SU-DHL-6 (cell line): ENCODE results near the gene COX6B2.

ENCODE experiments used
- H2AFZ ChIP-seq: fragments of 200-600 bp; sonication (generic); 2 replicates; pipeline ENCODE4 v1.6.1; 2014; ENCODE audit warnings: low read depth, mild to moderate bottlenecking, moderate library complexity, mixed read lengths, antibody characterized with exemption, low read length; ENCODE audit not compliant: severe bottlenecking
- H3F3A ChIP-seq: fragments of 200-600 bp; shearing (Covaris generic); 2 replicates; pipeline ENCODE4 v1.6.0; 2016; ENCODE audit warnings: antibody characterized with exemption, mild to moderate bottlenecking; ENCODE audit not compliant: insufficient read depth
- H3K27ac ChIP-seq: fragments of 200-600 bp; sonication (generic); 2 replicates; pipeline ENCODE4 v1.5.1; 2016; ENCODE audit warnings: low read depth, mild to moderate bottlenecking, low read length, moderate library complexity, mixed read lengths
- H3K27me3 ChIP-seq: fragments of 200-600 bp; sonication (generic), shearing (Covaris generic); 2 replicates; pipeline ENCODE4 v1.6.0; 2014; ENCODE audit warnings: mild to moderate bottlenecking, low read length
- H3K36me3 ChIP-seq: fragments of 200-600 bp; sonication (generic); 2 replicates; pipeline ENCODE4 v1.6.1; 2014; ENCODE audit warnings: mild to moderate bottlenecking, low read length, mixed read lengths
- H3K4me2 ChIP-seq: fragments of 300-600, 200-600 bp; shearing (Covaris generic), sonication (generic); 2 replicates; pipeline ENCODE4 v1.6.0; 2014; ENCODE audit warnings: low read length, low read depth, mild to moderate bottlenecking; ENCODE audit not compliant: poor library complexity, severe bottlenecking
- H3K4me3 ChIP-seq: fragments of 200-600 bp; sonication (generic); 2 replicates; pipeline ENCODE4 v1.5.1; 2014; ENCODE audit warnings: antibody characterized with exemption, low read length, mild to moderate bottlenecking, mixed read lengths; ENCODE audit not compliant: insufficient read depth, poor library complexity, severe bottlenecking
- H3K79me2 ChIP-seq: fragments of 200-600 bp; sonication (generic); 2 replicates; pipeline ENCODE4 v1.6.1; 2014; ENCODE audit warnings: mild to moderate bottlenecking, low read length, moderate library complexity; ENCODE audit not compliant: insufficient read depth
- H3K9ac ChIP-seq: fragments of 200-600 bp; sonication (generic); 2 replicates; pipeline ENCODE4 v1.7.0; 2014; ENCODE audit warnings: mild to moderate bottlenecking, low read length
- H3K9me2 ChIP-seq: fragments of 200-600 bp; sonication (generic); replicated peaks from 2 replicates; pipeline ENCODE4 v1.6.1; 2014; ENCODE audit warnings: low read length; ENCODE audit not compliant: insufficient read depth
- H3K9me3 ChIP-seq: fragments of 200-600 bp; sonication (generic); 2 replicates; pipeline ENCODE4 v1.6.1; 2014; ENCODE audit warnings: low read length, mixed read lengths; ENCODE audit not compliant: insufficient read depth
- H4K20me1 ChIP-seq: fragments of 200-600 bp; sonication (generic); 2 replicates; pipeline ENCODE4 v1.6.1; 2014; ENCODE audit warnings: low read depth, mild to moderate bottlenecking, antibody characterized with exemption, low read length, moderate library complexity, mixed read lengths
- CTCF ChIP-seq: fragments of 200-600 bp; sonication (generic); IDR thresholded peaks from one replicate; pipeline ENCODE4 v1.5.1; 2017; ENCODE audit warnings: antibody characterized with exemption, mild to moderate bottlenecking, low read length, moderate library complexity; ENCODE audit not compliant: insufficient read depth, poor library complexity, severe bottlenecking
- EZH2phosphoT487 ChIP-seq: fragments of 200-600 bp; sonication (generic), shearing (Covaris generic); conservative IDR thresholded peaks from 2 replicates; pipeline ENCODE4 v1.6.1; 2018; ENCODE audit warnings: mild to moderate bottlenecking, antibody characterized with exemption, low read length, moderate library complexity, mixed read lengths

COX6B2 gene

GRCh38 chr19:55353356-55353802, 1.1 kb downstream of the COX6B2 start:
- Histone ChIP-seq H3K9me2 (no peaks in the 10 kb centered on the region), H3K9ac (0 out of 2 replicates have a peak overlapping the region, but pooled peaks have one; percentile 4), H3K27ac (no peak overlapping the region), H3F3A (no peaks in the 10 kb centered on the region), H3K4me2 (peak overlapping the region; percentile 39), H4K20me1 (no peaks in the 10 kb centered on the region), H3K9me3 (no peaks in the 10 kb centered on the region), H3K36me3 (no peaks in the 10 kb centered on the region), H3K79me2 (no peaks in the 10 kb centered on the region), H2AFZ (no peak overlapping the region), H3K4me3 (peak overlapping the region; percentile 7), H3K27me3 (no peaks in the 10 kb centered on the region)
- TF ChIP-seq CTCF: no peak
- TF ChIP-seq EZH2phosphoT487: no peak

- Histone ChIP-seq H3K9me3 (no peaks in the 10 kb centered on the region), H3K27ac (no peak overlapping the region), H3K4me2 (no peak overlapping the region), H3K36me3 (no peaks in the 10 kb centered on the region), H2AFZ (no peak overlapping the region), H3K79me2 (no peaks in the 10 kb centered on the region), H3F3A (no peaks in the 10 kb centered on the region), H3K9ac (no peak overlapping the region), H3K27me3 (no peaks in the 10 kb centered on the region), H3K4me3 (no peak overlapping the region), H4K20me1 (no peaks in the 10 kb centered on the region), H3K9me2 (no peaks in the 10 kb centered on the region)
- TF ChIP-seq EZH2phosphoT487 (no peak), CTCF (no peak)
Observed at GRCh38 chr19:55352549-55353145, 1.9 kb downstream of the COX6B2 start.

GRCh38 chr19:55352040-55352439, 2.5 kb downstream of the COX6B2 start:
- H3F3A ChIP-seq: no peaks in the 10 kb centered on the region
- H3K36me3 ChIP-seq: no peaks in the 10 kb centered on the region
- no peaks in the 10 kb centered on the region for H3K9me3 ChIP-seq
- H3K9me2 ChIP-seq: no peaks in the 10 kb centered on the region
- H3K4me2 ChIP-seq: no peak overlapping the region
- H2AFZ ChIP-seq: no peak overlapping the region
- TF ChIP-seq CTCF (no peak), EZH2phosphoT487 (no peak)
- no peak overlapping the region for H3K27ac ChIP-seq
- no peak overlapping the region for H3K9ac ChIP-seq
- H3K79me2 ChIP-seq: no peaks in the 10 kb centered on the region
- no peaks in the 10 kb centered on the region for H4K20me1 ChIP-seq
- H3K4me3 ChIP-seq: no peak overlapping the region
- no peaks in the 10 kb centered on the region for H3K27me3 ChIP-seq
